ENCODE measurements around the gene HABP4. TPM values are rescaled to one million over a fixed set of nuclear protein-coding genes. Genes with fewer than 3 reads are reported as not detected.

The HABP4 gene
- total and polyA plus RNA-seq, 10 of the 15 experiments (the other 5 are each of a cell fraction or from before 2014, with no cell fraction given): 1.6 to 15.4 (median 11.6) TPM

DNA sequence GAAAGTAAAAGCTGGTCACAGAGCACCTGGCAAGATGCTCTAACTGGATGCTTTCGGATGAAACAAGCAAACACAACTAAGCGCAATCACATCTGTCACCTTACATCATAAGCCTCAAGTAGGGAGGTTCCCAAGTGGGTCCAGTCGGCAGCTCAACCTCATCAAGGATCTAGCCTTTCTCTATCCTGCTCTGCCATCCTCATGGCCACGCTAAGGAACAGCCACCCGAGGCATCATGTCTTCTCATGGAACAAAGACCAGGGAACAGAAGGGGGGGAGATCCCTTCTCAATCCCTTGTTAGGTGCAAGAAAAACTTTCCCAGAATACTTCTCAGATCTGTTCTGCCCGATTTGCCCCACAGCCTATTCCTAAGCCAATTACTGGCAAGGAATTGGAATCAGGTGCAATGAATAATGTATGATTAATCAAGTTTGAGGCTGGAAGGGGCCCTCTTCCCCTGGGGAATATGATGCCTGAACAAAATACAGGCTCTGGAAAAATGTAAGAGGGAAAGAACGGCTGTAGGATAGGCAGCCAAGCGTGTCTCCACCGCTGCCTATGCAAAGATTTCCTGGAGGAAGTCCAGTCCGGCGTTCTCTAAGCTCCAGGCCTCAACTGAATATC lies 1.3 kb upstream of the HABP4 start (continued):
- TF ChIP-seq RCOR1 (conservative IDR thresholded peaks at IDR 0.05; ENCODE audit: low read depth, low read length) (no peak), TBL1XR1 (IDR thresholded peaks at IDR 0.05; ENCODE audit: low read depth, low read length) (no peak), EP300 (IDR thresholded peaks at IDR 0.05; ENCODE audit: borderline replicate concordance in 1 of 2, control insufficient read depth in 1 of 2, low read depth in 2 of 2, low read length in 2 of 2) (no peak), SMARCA5 (IDR thresholded peaks at IDR 0.05) (no peak), MYB (IDR thresholded peaks at IDR 0.05; ENCODE audit: borderline replicate concordance, low read depth, low read length) (no peak), FOXM1 (IDR thresholded peaks at IDR 0.05; ENCODE audit: low read depth, low read length) (no peak), IKZF1 (conservative IDR thresholded peaks at IDR 0.05) (no peak)

- TF ChIP-seq POU2F2 (IDR thresholded peaks at IDR 0.05; ENCODE audit: borderline replicate concordance, low read depth, low read length): no peak
- no peak for TF ChIP-seq RCOR1 (conservative IDR thresholded peaks at IDR 0.05; ENCODE audit: low read depth, low read length)
- no peak for TF ChIP-seq NR2C2 (IDR thresholded peaks at IDR 0.05; ENCODE audit: borderline replicate concordance, control insufficient read depth, insufficient read length, low read depth)
- no peak for TF ChIP-seq ZBTB4 (CRISPR knock-in tag; IDR thresholded peaks at IDR 0.05)
- no peak for TF ChIP-seq PRDM15 (CRISPR knock-in tag; IDR thresholded peaks at IDR 0.05)
- no peak for TF ChIP-seq SPI1 (IDR thresholded peaks at IDR 0.05; ENCODE audit: borderline replicate concordance, insufficient read depth, low read depth, low read length)
- intact Hi-C loops (cut with micrococcal nuclease; ENCODE audit: unreplicated experiment): no loop called here
- ATAC-seq (peak; percentile 34), DNase-seq (ENCODE audit: low read depth, low spot score) (no peak), FAIRE-seq (no peak)
- WGBS (ENCODE audit: insufficient coverage, insufficient replicate concordance, low lambda C conversion rate, missing lambda C conversion rate): under 1% methylated on average over 7 of the region's 7 CpGs
- Histone ChIP-seq H3K4me1 (ENCODE audit: control insufficient read depth, insufficient read depth, low read length) (peaks cover 6% of the 10 kb centered on the region), H3K4me3 (peak overlapping the region; percentile 65; the same call in 1 of the 2 replicates), H3K9ac (ENCODE audit: control insufficient read depth, insufficient read depth, low read length) (no peak overlapping the region), H2AFZ (ENCODE audit: control insufficient read depth, low read depth, low read length) (peak overlapping the region; percentile 94), H4K20me1 (ENCODE audit: control insufficient read depth, insufficient read depth) (no peaks in the 10 kb centered on the region), H3K9me3 (replicated peaks; ENCODE audit: control insufficient read depth, insufficient read depth, low read length) (no peaks in the 10 kb centered on the region), H3K36me3 (ENCODE audit: control insufficient read depth in 2 of 2, insufficient read depth in 2 of 2, low read length in 1 of 2) (no peaks in the 10 kb centered on the region), H3K79me2 (ENCODE audit: control insufficient read depth, insufficient read depth, low read length) (no peaks in the 10 kb centered on the region), H3K27me3 (replicated peaks in 1 of 2; ENCODE audit: control insufficient read depth in 2 of 2, insufficient read depth in 2 of 2, low read length in 1 of 2) (peaks cover 0 to 3% of the 10 kb centered on the region in 2 experiments; a peak in 1 of 4 replicates), H3K4me2 (ENCODE audit: control insufficient read depth, insufficient read depth) (peak overlapping the region; percentile 79), H3K27ac (ENCODE audit: control insufficient read depth, insufficient read depth) (no peak overlapping the region)
- POLR2A ChIA-PET: interaction anchor here (0.7 to 1.5 kb wide), 10 partner anchors 12 to 200 kb away, joined by 3 to 5 read pairs (median 3); no protein-coding TSS in a partner anchor
- SMC1A ChIA-PET (ENCODE audit: uncharacterized antibody, unreplicated experiment): interaction anchor here (0.7 to 4.5 kb wide), 11 partner anchors 14 to 217 kb away, joined by 3 to 38 read pairs (median 4); no protein-coding TSS in a partner anchor
- RAD21 ChIA-PET (ENCODE audit: unreplicated experiment): interaction anchor here (0.6 to 4.1 kb wide), 15 partner anchors 8 to 218 kb away, joined by 3 to 30 read pairs (median 3); partner anchors contain the start of gene PRXL2C
- CTCF ChIA-PET: interaction anchor here (0.8 to 4.7 kb wide), 9 partner anchors 8 to 217 kb away, joined by 3 to 34 read pairs (median 5); no protein-coding TSS in a partner anchor
- in situ Hi-C loops (cut with MboI): loop anchor here (5.0 kb wide), 1 partner anchor 203 kb away; no protein-coding TSS in a partner anchor
- no TSS peak for BruUV-seq (replicated peaks)
Observed at GRCh38 chr9:96449523-96449844, 485 bp upstream of the HABP4 start.

Measured in GM12878 (cell line).